ENCODE results near the gene FAM210A. TPM values are rescaled to one million over a fixed set of nuclear protein-coding genes. Genes with fewer than 3 reads are reported as not detected.

FAM210A gene
- total and polyA plus RNA-seq, 9 of the 15 experiments (the other 6 are each of a cell fraction or from before 2014, with no cell fraction given) = 8.3 to 41.7 (median 19.1) TPM

DNA sequence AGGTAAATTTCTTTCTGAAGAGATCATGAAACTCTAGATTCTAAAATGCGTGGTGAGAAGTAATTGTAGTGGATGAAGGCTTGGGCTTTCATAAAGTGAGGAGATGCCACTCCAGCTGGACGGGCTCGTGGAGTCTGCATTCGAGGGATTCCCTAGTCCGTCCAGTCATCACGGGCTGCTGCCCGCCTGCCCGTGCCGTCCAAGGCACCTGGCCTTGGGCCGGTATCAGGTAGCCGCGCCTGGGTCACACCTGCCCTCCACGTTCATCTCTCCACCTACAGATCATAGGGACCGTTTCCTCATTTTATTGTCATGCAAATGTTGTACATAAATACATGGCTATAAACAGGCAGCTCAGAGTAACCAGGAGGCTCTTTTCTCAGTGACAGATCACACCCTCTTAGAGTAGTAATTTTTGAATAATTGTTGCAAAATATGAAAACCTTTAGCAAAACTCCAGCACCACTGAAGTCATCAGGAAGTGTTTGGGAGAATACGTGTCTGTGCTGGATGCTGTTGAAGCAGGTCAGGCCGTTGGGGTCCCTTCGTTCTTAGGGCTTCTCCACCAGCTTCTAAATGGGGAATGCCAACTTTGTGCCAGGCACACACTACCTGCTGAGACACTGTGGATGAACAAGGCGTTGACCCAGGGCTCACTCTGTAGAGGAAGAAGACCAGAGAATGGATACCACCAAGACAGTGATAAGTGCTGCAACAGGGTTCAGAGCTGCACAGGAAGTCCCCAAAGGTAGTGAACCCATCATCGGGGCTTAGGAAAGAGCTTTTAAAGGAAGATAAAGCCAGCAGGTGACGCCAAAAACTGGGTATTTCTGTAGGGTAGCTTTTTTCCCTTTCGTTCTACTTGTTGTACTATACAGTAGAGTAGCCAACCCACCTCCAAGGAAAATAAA, 112.5 kb downstream of the FAM210A start (continued):
- TF ChIP-seq, protein P1, sequence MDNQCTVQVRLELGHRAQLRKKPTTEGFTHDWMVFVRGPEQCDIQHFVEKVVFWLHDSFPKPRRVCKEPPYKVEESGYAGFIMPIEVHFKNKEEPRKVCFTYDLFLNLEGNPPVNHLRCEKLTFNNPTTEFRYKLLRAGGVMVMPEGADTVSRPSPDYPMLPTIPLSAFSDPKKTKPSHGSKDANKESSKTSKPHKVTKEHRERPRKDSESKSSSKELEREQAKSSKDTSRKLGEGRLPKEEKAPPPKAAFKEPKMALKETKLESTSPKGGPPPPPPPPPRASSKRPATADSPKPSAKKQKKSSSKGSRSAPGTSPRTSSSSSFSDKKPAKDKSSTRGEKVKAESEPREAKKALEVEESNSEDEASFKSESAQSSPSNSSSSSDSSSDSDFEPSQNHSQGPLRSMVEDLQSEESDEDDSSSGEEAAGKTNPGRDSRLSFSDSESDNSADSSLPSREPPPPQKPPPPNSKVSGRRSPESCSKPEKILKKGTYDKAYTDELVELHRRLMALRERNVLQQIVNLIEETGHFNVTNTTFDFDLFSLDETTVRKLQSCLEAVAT (IDR thresholded peaks at IDR 0.05) = no peak
- TF ChIP-seq ZNF778 (CRISPR knock-in tag; IDR thresholded peaks at IDR 0.05) (no peak), BRF1 (IDR thresholded peaks at IDR 0.05; ENCODE audit: borderline replicate concordance, extremely low read depth, insufficient read length) (no peak), JUN (IDR thresholded peaks at IDR 0.05; ENCODE audit: borderline replicate concordance, low read depth, low read length) (no peak), JUN (CRISPR knock-in tag; IDR thresholded peaks at IDR 0.05; ENCODE audit: borderline replicate concordance) (no peak)
- TF ChIP-seq, protein P2, sequence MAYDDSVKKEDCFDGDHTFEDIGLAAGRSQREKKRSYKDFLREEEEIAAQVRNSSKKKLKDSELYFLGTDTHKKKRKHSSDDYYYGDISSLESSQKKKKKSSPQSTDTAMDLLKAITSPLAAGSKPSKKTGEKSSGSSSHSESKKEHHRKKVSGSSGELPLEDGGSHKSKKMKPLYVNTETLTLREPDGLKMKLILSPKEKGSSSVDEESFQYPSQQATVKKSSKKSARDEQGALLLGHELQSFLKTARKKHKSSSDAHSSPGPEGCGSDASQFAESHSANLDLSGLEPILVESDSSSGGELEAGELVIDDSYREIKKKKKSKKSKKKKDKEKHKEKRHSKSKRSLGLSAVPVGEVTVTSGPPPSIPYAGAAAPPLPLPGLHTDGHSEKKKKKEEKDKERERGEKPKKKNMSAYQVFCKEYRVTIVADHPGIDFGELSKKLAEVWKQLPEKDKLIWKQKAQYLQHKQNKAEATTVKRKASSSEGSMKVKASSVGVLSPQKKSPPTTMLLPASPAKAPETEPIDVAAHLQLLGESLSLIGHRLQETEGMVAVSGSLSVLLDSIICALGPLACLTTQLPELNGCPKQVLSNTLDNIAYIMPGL (CRISPR knock-in tag; IDR thresholded peaks at IDR 0.05) = no peak

Small RNA genes lying within 50 kb of the gene (small RNA-seq; reads per million reads assigned to genes)
- gene AP001525.1 (not detected), gene RN7SL362P (not detected)

Other genes with a start within 250 kb of the FAM210A start
- 15.7 and 20.2 TPM in 2 replicates for gene RNMT, start 115 bp upstream of the FAM210A start, total RNA-seq (2014; rRNA removed)
- gene RNMT, start 115 bp upstream of the FAM210A start, total RNA-seq (2014; rRNA removed; fragmentation: Illumina TruSeq; extraction: Trizol) = 41.2 and 49.7 TPM in 2 replicates
- 26.7 and 28.3 TPM in 2 replicates for gene RNMT, start 115 bp upstream of the FAM210A start, total RNA-seq (2015; rRNA removed; fragmentation: Illumina TruSeq; extraction: Trizol)
- 37.5 and 41.4 TPM in 2 replicates for gene RNMT, start 115 bp upstream of the FAM210A start, total RNA-seq (2021)
- gene RNMT, start 115 bp upstream of the FAM210A start, polyA plus RNA-seq (2011; rRNA removed) = 31.6 and 34.1 TPM in 2 replicates
- gene RNMT, start 115 bp upstream of the FAM210A start, polyA plus RNA-seq (2014; fragmentation: Illumina TruSeq; extraction: Trizol) = 33.1 and 33.8 TPM in 2 replicates
- gene RNMT, start 115 bp upstream of the FAM210A start, polyA plus RNA-seq (2014; fragmentation: Nextera tagmentation; extraction: Ambion mirVana) = 10 to 100 TPM; 40.0 to 63.4 TPM
- gene RNMT, start 115 bp upstream of the FAM210A start, polyA plus RNA-seq (2014; rRNA removed) = 21.7 and 24.1 TPM in 2 replicates
- gene MC5R, start 97.6 kb upstream of the FAM210A start, total RNA-seq (2014; rRNA removed) = not detected in 2 replicates
- not detected in 2 replicates for gene MC5R, start 97.6 kb upstream of the FAM210A start, total RNA-seq (2014; rRNA removed; fragmentation: Illumina TruSeq; extraction: Trizol)
- not detected in 2 replicates for gene MC5R, start 97.6 kb upstream of the FAM210A start, total RNA-seq (2015; rRNA removed; fragmentation: Illumina TruSeq; extraction: Trizol)
- not detected in 2 replicates for gene MC5R, start 97.6 kb upstream of the FAM210A start, total RNA-seq (2021)
- gene MC5R, start 97.6 kb upstream of the FAM210A start, polyA plus RNA-seq (2011; rRNA removed) = not detected in 2 replicates
- gene MC5R, start 97.6 kb upstream of the FAM210A start, polyA plus RNA-seq (2014; fragmentation: Illumina TruSeq; extraction: Trizol) = not detected in 2 replicates
- gene MC5R, start 97.6 kb upstream of the FAM210A start, polyA plus RNA-seq (2014; fragmentation: Nextera tagmentation; extraction: Ambion mirVana) = not detected
- not detected in 2 replicates for gene MC5R, start 97.6 kb upstream of the FAM210A start, polyA plus RNA-seq (2014; rRNA removed)
- gene MC2R, start 189.0 kb upstream of the FAM210A start, total RNA-seq (2014; rRNA removed) = not detected in 2 replicates
- not detected in 2 replicates for gene MC2R, start 189.0 kb upstream of the FAM210A start, total RNA-seq (2014; rRNA removed; fragmentation: Illumina TruSeq; extraction: Trizol)
- not detected in 2 replicates for gene MC2R, start 189.0 kb upstream of the FAM210A start, total RNA-seq (2015; rRNA removed; fragmentation: Illumina TruSeq; extraction: Trizol)
- not detected in 2 replicates for gene MC2R, start 189.0 kb upstream of the FAM210A start, total RNA-seq (2021)
- gene MC2R, start 189.0 kb upstream of the FAM210A start, polyA plus RNA-seq (2011; rRNA removed) = not detected in 2 replicates
- gene MC2R, start 189.0 kb upstream of the FAM210A start, polyA plus RNA-seq (2014; fragmentation: Illumina TruSeq; extraction: Trizol) = not detected in 2 replicates
- not detected for gene MC2R, start 189.0 kb upstream of the FAM210A start, polyA plus RNA-seq (2014; fragmentation: Nextera tagmentation; extraction: Ambion mirVana)
- gene MC2R, start 189.0 kb upstream of the FAM210A start, polyA plus RNA-seq (2014; rRNA removed) = not detected in 2 replicates

All from K562 (cell line).